GM19035 (cell line): ENCODE measurements around the gene KLHL7.
A peak's percentile ranks its signal among the peaks of the same experiment; 100 is the strongest.

ENCODE experiments used
- ATAC-seq: cut with Tn5 transposase; IDR thresholded peaks from one replicate; pipeline ENCODE4 v1.9.1; 2021; ENCODE audit not compliant: unreplicated experiment

KLHL7 gene

GRCh38 chr7:23105644-23106056 is at the start of gene KLHL7:
TSS of gene KLHL7 (plus strand) at chr7:23105785. CDS start at chr7:23106027, 242 bp downstream.
- peak; percentile 97 for ATAC-seq

GRCh38 chr7:23058408-23059096 is 47.0 kb upstream of the KLHL7 start:
- ATAC-seq = no peak

- ATAC-seq = no peak
Observed at GRCh38 chr7:23061327-23061726, 44.3 kb upstream of the KLHL7 start.

- ATAC-seq = no peak
Observed at GRCh38 chr7:23062452-23062851, 43.1 kb upstream of the KLHL7 start.

GRCh38 chr7:23065974-23066373 is 39.6 kb upstream of the KLHL7 start:
- no peak for ATAC-seq

- ATAC-seq = no peak
Observed at GRCh38 chr7:23067271-23067670, 38.3 kb upstream of the KLHL7 start.

GRCh38 chr7:23072048-23072447 is 33.5 kb upstream of the KLHL7 start:
- ATAC-seq = no peak

GRCh38 chr7:23072922-23073321 is 32.7 kb upstream of the KLHL7 start:
- ATAC-seq = no peak

GRCh38 chr7:23074443-23075261 is 30.9 kb upstream of the KLHL7 start:
- no peak for ATAC-seq

GRCh38 chr7:23075571-23075970 is 30.0 kb upstream of the KLHL7 start:
- ATAC-seq = no peak

GRCh38 chr7:23076772-23077171 is 28.8 kb upstream of the KLHL7 start:
- ATAC-seq = no peak

- no peak for ATAC-seq
Observed at GRCh38 chr7:23093111-23093510, 12.5 kb upstream of the KLHL7 start.

GRCh38 chr7:23093546-23093945 is 12.0 kb upstream of the KLHL7 start:
- ATAC-seq = no peak

GRCh38 chr7:23096518-23097290 is 8.9 kb upstream of the KLHL7 start:
- no peak for ATAC-seq

- ATAC-seq = no peak
Observed at GRCh38 chr7:23098029-23098428, 7.6 kb upstream of the KLHL7 start.

- ATAC-seq = no peak
Observed at GRCh38 chr7:23098460-23098859, 7.1 kb upstream of the KLHL7 start.

GRCh38 chr7:23100697-23101096 is 4.9 kb upstream of the KLHL7 start:
- no peak for ATAC-seq

GRCh38 chr7:23105086-23105643 is 420 bp upstream of the KLHL7 start:
- peak; percentile 27 for ATAC-seq

- ATAC-seq = peak; percentile 42
Observed at GRCh38 chr7:23106057-23106822, 655 bp downstream of the KLHL7 start.

GRCh38 chr7:23106823-23107663 is 1.5 kb downstream of the KLHL7 start:
- no peak for ATAC-seq
